Upper lobe of left lung (tissue), 6 donors: ENCODE data around the gene TBC1D32. TPM values are rescaled to one million over a fixed set of nuclear protein-coding genes. Genes with fewer than 3 reads are reported as not detected.

Experiments used
- ATAC-seq, 2 donors: fragments of 200-7000 bp; cut with Tn5 transposase; one replicate each; pipeline ENCODE4 v1.9.1; 2022; ENCODE audit warnings: mild to moderate bottlenecking in 2 of 2, moderate library complexity in 2 of 2; ENCODE audit not compliant: low FRiP score in 2 of 2
- DNase-seq, 2 donors: peaks; one replicate each; pipeline ENCODE4 v3.0.0-alpha.2; 2019 to 2020
- H3K27ac ChIP-seq, 4 donors: fragments of 200-600 bp; sonication (generic); one replicate each; pipeline ENCODE4 v1.5.1; 2016 to 2019
- H3K27me3 ChIP-seq, 4 donors: fragments of 200-600 bp; sonication (generic); one replicate each; pipeline ENCODE4 v1.5.1; 2017 to 2019
- H3K36me3 ChIP-seq, 4 donors: fragments of 200-600 bp; sonication (generic); one replicate each; pipeline ENCODE4 v1.5.1; 2016 to 2019
- H3K4me1 ChIP-seq, 4 donors: fragments of 200-600 bp; sonication (generic); one replicate each; pipeline ENCODE4 v1.5.1; 2018 to 2019
- H3K4me3 ChIP-seq, 4 donors: fragments of 200-600 bp; sonication (generic); one replicate each; pipeline ENCODE4 v1.5.1; 2017 to 2019; ENCODE audit warnings: mild to moderate bottlenecking in 2 of 4, moderate library complexity in 1 of 4
- H3K9me3 ChIP-seq, 4 donors: fragments of 200-600 bp; sonication (generic); one replicate each; pipeline ENCODE4 v1.5.1; 2018 to 2019
- CTCF ChIP-seq, 6 experiments: fragments of 450-650 bp in 4 of 6; fragments of 200-600 bp in 2 of 6; sonication (generic) in 2 of 6; IDR thresholded peaks; one replicate each; pipeline ENCODE4 v1.5.1; 2016 to 2019; ENCODE audit warnings: antibody characterized with exemption in 6 of 6
- EP300 ChIP-seq, 4 donors: sonication (generic); formaldehyde crosslinking; IDR thresholded peaks; one replicate each; pipeline ENCODE4 v1.5.1; 2017; ENCODE audit warnings: antibody characterized with exemption in 4 of 4, control low read depth in 2 of 4
- POLR2A ChIP-seq, 4 donors: fragments of 450-650 bp; IDR thresholded peaks; one replicate each; pipeline ENCODE4 v1.5.1; 2016 to 2017; ENCODE audit warnings: antibody characterized with exemption in 4 of 4, mild to moderate bottlenecking in 2 of 4
- POLR2AphosphoS5 ChIP-seq, 2 donors: sonication (generic); formaldehyde crosslinking; IDR thresholded peaks; one replicate each; pipeline ENCODE4 v1.5.1; 2017; ENCODE audit warnings: antibody characterized with exemption in 2 of 2
- WGBS, 2 donors: methylation state at CpG; one replicate each; pipeline ENCODE4 v1.1.5; 2017 to 2018; 5-methylcytosine and 5-hydroxymethylcytosine counted together
- total RNA-seq, 6 donors: library from RNA; depleted of rRNA in 4 of 6; stranded (reverse); fragments of >200 nt in 4 of 6; gene quantifications; one replicate each; pipeline versions ENCODE4 v1.1.0 to v1.2.1, GENCODE V29; 2016 to 2021
- donor health status: DM: no; HTN: no; CAD: no; lungs with moderate emphysema.
- donor health status: DM: no; HTN: yes; CAD: no; lungs with severe emphysema.

TBC1D32 gene
- total RNA-seq, 6 donors from 2014 or later, result 1.2 to 13.5 (median 5.3) TPM

GRCh38 chr6:121171879-121172278 is 162.4 kb downstream of the TBC1D32 start:
- Histone ChIP-seq H3K27me3 (no peaks in the 10 kb centered on the region), H3K36me3 (no peaks in the 10 kb centered on the region), H3K27ac (no peak overlapping the region), H3K4me3 (no peak overlapping the region), H3K4me1 (no peaks in the 10 kb centered on the region), H3K9me3 (no peaks in the 10 kb centered on the region)
- TF ChIP-seq CTCF (IDR thresholded peaks at IDR 0.05) (no peak), EP300 (IDR thresholded peaks at IDR 0.05) (no peak), POLR2AphosphoS5 (IDR thresholded peaks at IDR 0.05) (no peak), POLR2A (IDR thresholded peaks at IDR 0.05) (no peak)
- WGBS, 2 donors, result 84 to 85% methylated on average over 4 of the region's 4 CpGs
- no peak for DNase-seq
- no peak for ATAC-seq

GRCh38 chr6:121161886-121162285 is 172.4 kb downstream of the TBC1D32 start:
- Histone ChIP-seq H3K27ac (no peak overlapping the region), H3K27me3 (no peaks in the 10 kb centered on the region), H3K9me3 (no peaks in the 10 kb centered on the region), H3K4me3 (no peak overlapping the region), H3K36me3 (peaks cover 0 to 3% (median 0%) of the 10 kb centered on the region in 4 donors), H3K4me1 (no peaks in the 10 kb centered on the region)
- ATAC-seq (no peak), DNase-seq (no peak)
- no peak for TF ChIP-seq CTCF (IDR thresholded peaks at IDR 0.05)
- TF ChIP-seq POLR2A (IDR thresholded peaks at IDR 0.05), result no peak
- no peak for TF ChIP-seq POLR2AphosphoS5 (IDR thresholded peaks at IDR 0.05)
- no peak for TF ChIP-seq EP300 (IDR thresholded peaks at IDR 0.05)

GRCh38 chr6:121160276-121160675 is 174.0 kb downstream of the TBC1D32 start:
- ATAC-seq (no peak), DNase-seq (no peak)
- Histone ChIP-seq H3K27me3 (no peaks in the 10 kb centered on the region), H3K4me1 (no peaks in the 10 kb centered on the region), H3K9me3 (no peaks in the 10 kb centered on the region), H3K4me3 (no peak overlapping the region), H3K36me3 (peaks cover 0 to 3% (median 0%) of the 10 kb centered on the region in 4 donors), H3K27ac (no peak overlapping the region)
- 91 to 92% methylated on average over 2 of the region's 2 CpGs for WGBS, 2 donors
- TF ChIP-seq POLR2A (IDR thresholded peaks at IDR 0.05), result no peak
- TF ChIP-seq EP300 (IDR thresholded peaks at IDR 0.05), result no peak
- no peak for TF ChIP-seq POLR2AphosphoS5 (IDR thresholded peaks at IDR 0.05)
- TF ChIP-seq CTCF (IDR thresholded peaks at IDR 0.05), result no peak

GRCh38 chr6:121158891-121159290 is 175.4 kb downstream of the TBC1D32 start:
- Histone ChIP-seq H3K4me3 (no peak overlapping the region), H3K36me3 (peaks cover 0 to 3% (median 0%) of the 10 kb centered on the region in 4 donors), H3K27ac (no peak overlapping the region), H3K4me1 (no peaks in the 10 kb centered on the region), H3K27me3 (no peaks in the 10 kb centered on the region), H3K9me3 (no peaks in the 10 kb centered on the region)
- ATAC-seq (no peak), DNase-seq (no peak)
- TF ChIP-seq CTCF (IDR thresholded peaks at IDR 0.05), result no peak
- TF ChIP-seq EP300 (IDR thresholded peaks at IDR 0.05), result no peak
- no peak for TF ChIP-seq POLR2A (IDR thresholded peaks at IDR 0.05)
- no peak for TF ChIP-seq POLR2AphosphoS5 (IDR thresholded peaks at IDR 0.05)

- TF ChIP-seq CTCF (IDR thresholded peaks at IDR 0.05), result no peak
- ATAC-seq, result no peak
These were observed 175.8 kb downstream of the TBC1D32 start for GRCh38 chr6:121158438-121158837.

More at GRCh38 chr6:121158438-121158837, 175.8 kb downstream of the TBC1D32 start:
- no peak for DNase-seq
- Histone ChIP-seq H3K4me3 (no peak overlapping the region), H3K27ac (no peak overlapping the region), H3K9me3 (peaks cover 0 to under 1% (median 0%) of the 10 kb centered on the region in 4 donors), H3K36me3 (peaks cover 0 to 3% (median 0%) of the 10 kb centered on the region in 4 donors), H3K27me3 (no peaks in the 10 kb centered on the region), H3K4me1 (no peaks in the 10 kb centered on the region)
